ENCODE results near the gene KMT2D.

The KMT2D gene

GRCh38 chr12:49012739-49013138 lies 47.9 kb downstream of the KMT2D start:
- no peak for DNase-seq

All from NCI-H82 (cell line).